H1 (cell line): ENCODE data around the gene SLC44A5. TPM values are rescaled to one million over a fixed set of nuclear protein-coding genes. Genes with fewer than 3 reads are reported as not detected.

ENCODE experiments used
- CTCF ChIA-PET: fragments of 300-600 bp; sonication (Branson Sonifier 250); formaldehyde crosslinking; loops from one replicate; lab custom pipeline; 2021; ENCODE audit not compliant: partially characterized antibody; lab: Charles Lee
- POLR2A ChIA-PET: fragments of 300-600 bp; sonication (Branson Sonifier 250); formaldehyde crosslinking; loops from one replicate; lab custom pipeline; 2021; ENCODE audit warnings: inconsistent platforms; ENCODE audit not compliant: partially characterized antibody; lab: Charles Lee
- DNase-seq, 2 experiments: peaks; one replicate each; pipeline versions ENCODE4 v3.0.0 to v3.0.0-alpha.2; 2010 to 2022; ENCODE audit warnings: low spot score in 2 of 2, low read depth in 1 of 2, mixed read lengths in 1 of 2
- FAIRE-seq: peaks from 2 replicates; lab custom pipeline; 2011; peaks lifted over from hg19 to GRCh38; lab: Jason Lieb, UNC
- H2AFZ ChIP-seq: 2 replicates; pipeline ENCODE4 v1.8.1; 2012; ENCODE audit warnings: low read length, inconsistent platforms
- H2AK5ac ChIP-seq: 2 replicates; pipeline ENCODE4 v1.6.1; 2013; ENCODE audit warnings: low read depth, low read length
- H2BK120ac ChIP-seq: replicated peaks from 2 replicates; pipeline ENCODE3; 2013; ENCODE audit warnings: low read depth, low read length, inconsistent platforms
- H2BK12ac ChIP-seq: 2 replicates; pipeline ENCODE4 v1.6.1; 2013; ENCODE audit warnings: low read depth, low read length
- H2BK15ac ChIP-seq: 2 replicates; pipeline ENCODE4 v1.6.1; 2013; ENCODE audit warnings: low read length
- H2BK20ac ChIP-seq: 2 replicates; pipeline ENCODE4 v1.6.1; 2013; ENCODE audit warnings: low read length
- H2BK5ac ChIP-seq: 2 replicates; pipeline ENCODE4 v1.6.1; 2013; ENCODE audit warnings: low read depth, low read length
- H3K14ac ChIP-seq: 2 replicates; pipeline ENCODE4 v1.6.1; 2013; ENCODE audit warnings: inconsistent platforms; ENCODE audit not compliant: insufficient read length
- H3K18ac ChIP-seq: 2 replicates; pipeline ENCODE4 v1.6.1; 2013; ENCODE audit warnings: low read length; ENCODE audit errors: extremely low read depth
- H3K23ac ChIP-seq: 2 replicates; pipeline ENCODE4 v1.6.1; 2013; ENCODE audit warnings: inconsistent platforms; ENCODE audit not compliant: insufficient read length
- H3K23me2 ChIP-seq: 2 replicates; pipeline ENCODE4 v1.6.1; 2013; ENCODE audit warnings: low read depth, low read length
- H3K27ac ChIP-seq: 2 replicates; pipeline ENCODE4 v1.6.1; 2011; ENCODE audit warnings: low read depth, low read length, inconsistent platforms
- H3K27me3 ChIP-seq, 4 experiments: replicated peaks in 1 of 4; 1 replicate in 1 of 4; 2 replicates in 3 of 4; pipeline versions ENCODE4 v1.6.1 to v1.8.1; 2011 to 2013; ENCODE audit warnings: low read length in 3 of 4, mild to moderate bottlenecking in 3 of 4, inconsistent platforms in 2 of 4, mixed read lengths in 2 of 4, moderate library complexity in 1 of 4; ENCODE audit not compliant: control insufficient read depth in 3 of 4, insufficient read depth in 3 of 4; ENCODE audit errors: extremely low read depth in 1 of 4
- H3K36me3 ChIP-seq, 4 experiments: 2 replicates each; pipeline versions ENCODE4 v1.6.1 to v1.8.1; 2011 to 2013; ENCODE audit warnings: mild to moderate bottlenecking in 4 of 4, low read length in 3 of 4, moderate library complexity in 2 of 4, control low read depth in 1 of 4, inconsistent platforms in 1 of 4; ENCODE audit not compliant: insufficient read depth in 4 of 4, control insufficient read depth in 2 of 4
- H3K4ac ChIP-seq: replicated peaks from 2 replicates; pipeline ENCODE3; 2013; ENCODE audit warnings: low read length, low read depth, mixed read lengths, inconsistent platforms; ENCODE audit not compliant: insufficient read length
- H3K4me1 ChIP-seq, 4 experiments: replicated peaks in 1 of 4; 1 replicate in 1 of 4; 2 replicates in 3 of 4; pipeline versions ENCODE4 v1.6.1 to v1.8.1; 2011 to 2013; ENCODE audit warnings: low read length in 3 of 4, inconsistent platforms in 2 of 4, mixed read lengths in 1 of 4; ENCODE audit not compliant: insufficient read depth in 4 of 4, control insufficient read depth in 3 of 4
- H3K4me2 ChIP-seq, 2 experiments: 2 replicates each; pipeline versions ENCODE4 v1.6.1 to v1.8.1; 2011 to 2013; ENCODE audit warnings: low read depth in 2 of 2, low read length in 2 of 2, control low read depth in 1 of 2, inconsistent platforms in 1 of 2, mild to moderate bottlenecking in 1 of 2; ENCODE audit not compliant: insufficient read depth in 1 of 2
- H3K4me3 ChIP-seq, 4 experiments: fragments of 200-600, 300-600 bp in 1 of 4; sonication (generic), shearing (Covaris generic), sonication (Bioruptor Twin) in 1 of 4; 2 replicates each; pipeline versions ENCODE4 v1.5.1 to v1.8.1; 2011 to 2016; ENCODE audit warnings: low read length in 4 of 4, low read depth in 3 of 4, control low read depth in 2 of 4, inconsistent platforms in 2 of 4, mild to moderate bottlenecking in 2 of 4, mixed read lengths in 1 of 4, moderate library complexity in 1 of 4; ENCODE audit not compliant: insufficient read depth in 2 of 4; ENCODE audit errors: extremely low read depth in 1 of 4
- H3K56ac ChIP-seq: replicated peaks from 2 replicates; pipeline ENCODE3; 2013; ENCODE audit warnings: low read depth, mild to moderate bottlenecking, mixed read lengths, low read length, inconsistent platforms; ENCODE audit not compliant: insufficient read length
- H3K79me1 ChIP-seq: 2 replicates; pipeline ENCODE4 v1.6.1; 2013; ENCODE audit warnings: low read depth, low read length, control low read depth
- H3K79me2 ChIP-seq, 2 experiments: 2 replicates each; pipeline versions ENCODE4 v1.6.1 to v1.8.1; 2012 to 2013; ENCODE audit warnings: low read length in 2 of 2, mild to moderate bottlenecking in 2 of 2, inconsistent platforms in 1 of 2; ENCODE audit not compliant: insufficient read depth in 2 of 2, control insufficient read depth in 1 of 2
- H3K9ac ChIP-seq, 4 experiments: replicated peaks in 1 of 4; 1 replicate in 1 of 4; 2 replicates in 3 of 4; pipeline versions ENCODE4 v1.6.1 to v1.8.1; 2011 to 2013; ENCODE audit warnings: low read depth in 3 of 4, low read length in 3 of 4, control low read depth in 2 of 4, mild to moderate bottlenecking in 2 of 4, moderate library complexity in 2 of 4, inconsistent platforms in 1 of 4; ENCODE audit errors: extremely low read depth in 1 of 4
- H3K9me3 ChIP-seq, 2 experiments: 2 replicates each; pipeline versions ENCODE4 v1.6.1 to v1.8.1; 2012 to 2013; ENCODE audit warnings: mild to moderate bottlenecking in 2 of 2, moderate library complexity in 2 of 2, control low read depth in 1 of 2, inconsistent platforms in 1 of 2, low read depth in 1 of 2, low read length in 1 of 2, mixed read lengths in 1 of 2; ENCODE audit not compliant: insufficient read depth in 2 of 2
- H4K20me1 ChIP-seq, 2 experiments: replicated peaks in 1 of 2; 2 replicates each; pipeline versions ENCODE3 to v1.8.1; 2011 to 2013; ENCODE audit warnings: inconsistent platforms in 2 of 2, low read length in 2 of 2, mild to moderate bottlenecking in 1 of 2; ENCODE audit not compliant: insufficient read depth in 2 of 2, control insufficient read depth in 1 of 2
- H4K5ac ChIP-seq: 2 replicates; pipeline ENCODE4 v1.6.1; 2013; ENCODE audit warnings: low read length, low read depth, mixed read lengths, inconsistent platforms; ENCODE audit not compliant: insufficient read length
- H4K8ac ChIP-seq: 2 replicates; pipeline ENCODE4 v1.8.0; 2013; ENCODE audit warnings: mild to moderate bottlenecking, moderate library complexity, low read length, inconsistent platforms; ENCODE audit not compliant: insufficient read depth; ENCODE audit errors: extremely low read depth
- H4K91ac ChIP-seq: replicated peaks from 2 replicates; pipeline ENCODE3; 2013; ENCODE audit warnings: low read length, mixed read lengths, inconsistent platforms; ENCODE audit not compliant: insufficient read length
- ASH2L ChIP-seq: fragments of 200-600, 300-600 bp; sonication (generic); IDR thresholded peaks from one replicate; pipeline ENCODE4 v1.7.1; 2017; ENCODE audit warnings: low read length
- CEBPB ChIP-seq: IDR thresholded peaks from 2 replicates; pipeline ENCODE4 v1.6.1; 2012; ENCODE audit warnings: low read depth, low read length
- CHD2 ChIP-seq: IDR thresholded peaks from 2 replicates; pipeline ENCODE4 v1.6.1; 2012; ENCODE audit warnings: low read length, improper control_type of control experiment
- FOSL1 ChIP-seq: IDR thresholded peaks from 2 replicates; pipeline ENCODE4 v1.6.1; 2011; ENCODE audit warnings: mild to moderate bottlenecking, low read depth, low read length, moderate library complexity; ENCODE audit not compliant: insufficient read depth
- JUND ChIP-seq: IDR thresholded peaks from 2 replicates; pipeline ENCODE4 v1.6.1; 2011; ENCODE audit warnings: mild to moderate bottlenecking, improper control_type of control experiment, low read length
- RBBP5 ChIP-seq: IDR thresholded peaks from 2 replicates; pipeline ENCODE4 v1.7.1; 2012; ENCODE audit warnings: low read depth, mild to moderate bottlenecking, inconsistent platforms, low read length, moderate library complexity, borderline replicate concordance
- RFX5 ChIP-seq: IDR thresholded peaks from 2 replicates; pipeline ENCODE4 v1.6.1; 2011; ENCODE audit warnings: low read depth, low read length, improper control_type of control experiment, borderline replicate concordance
- SIX5 ChIP-seq: IDR thresholded peaks from 2 replicates; pipeline ENCODE4 v1.6.1; 2011; ENCODE audit warnings: mild to moderate bottlenecking, low read depth, low read length
- SP4 ChIP-seq: IDR thresholded peaks from 2 replicates; pipeline ENCODE4 v1.6.1; 2012; ENCODE audit warnings: low read length, inconsistent platforms
- SRF ChIP-seq: IDR thresholded peaks from 2 replicates; pipeline ENCODE4 v1.6.1; 2011; ENCODE audit warnings: mild to moderate bottlenecking, low read depth, low read length, moderate library complexity
- WGBS, 2 experiments: shearing (Covaris generic) in 1 of 2; methylation state at CpG; one replicate each; pipeline versions ENCODE4 v1.1.6 to v1.1.7; 2013 to 2015; ENCODE audit warnings: low lambda C conversion rate in 2 of 2, mixed read lengths in 2 of 2, inconsistent platforms in 1 of 2, low coverage in 1 of 2, missing lambda C conversion rate in 1 of 2; ENCODE audit not compliant: insufficient replicate concordance in 2 of 2, insufficient coverage in 1 of 2, insufficient read length in 1 of 2; ENCODE audit errors: extremely low coverage in 1 of 2, missing lambda C conversion rate in 1 of 2; 5-methylcytosine and 5-hydroxymethylcytosine counted together
- polyA plus RNA-seq, 7 experiments: library from polyadenylated mRNA; depleted of rRNA in 3 of 7; stranded (reverse) in 5 of 7; unstranded in 2 of 7; fragments of >200 nt in 5 of 7; fragments of 200-250 nt in 2 of 7; gene quantifications; 1 replicate in 5 of 7; 2 replicates in 1 of 7; 4 replicates in 1 of 7; pipeline versions ENCODE4 v1.2.1 to v1.2.3, GENCODE V29; 2011 to 2013; ENCODE audit warnings: missing spikeins in 2 of 7, mixed read lengths in 2 of 7
- total RNA-seq: library from RNA; stranded (reverse); fragmentation: NEBNext Ultra II Directional; extraction: Animal tissue kit (Norgen Biotek cat#: 25700); gene quantifications from 2 replicates; pipeline ENCODE4 v1.2.1, GENCODE V29; 2021

SLC44A5 gene
- total and polyA plus RNA-seq, 2 of the 8 experiments (the other 6 are each of a cell fraction or from before 2014, with no cell fraction given), result 1.8 to 3.3 TPM

DNA sequence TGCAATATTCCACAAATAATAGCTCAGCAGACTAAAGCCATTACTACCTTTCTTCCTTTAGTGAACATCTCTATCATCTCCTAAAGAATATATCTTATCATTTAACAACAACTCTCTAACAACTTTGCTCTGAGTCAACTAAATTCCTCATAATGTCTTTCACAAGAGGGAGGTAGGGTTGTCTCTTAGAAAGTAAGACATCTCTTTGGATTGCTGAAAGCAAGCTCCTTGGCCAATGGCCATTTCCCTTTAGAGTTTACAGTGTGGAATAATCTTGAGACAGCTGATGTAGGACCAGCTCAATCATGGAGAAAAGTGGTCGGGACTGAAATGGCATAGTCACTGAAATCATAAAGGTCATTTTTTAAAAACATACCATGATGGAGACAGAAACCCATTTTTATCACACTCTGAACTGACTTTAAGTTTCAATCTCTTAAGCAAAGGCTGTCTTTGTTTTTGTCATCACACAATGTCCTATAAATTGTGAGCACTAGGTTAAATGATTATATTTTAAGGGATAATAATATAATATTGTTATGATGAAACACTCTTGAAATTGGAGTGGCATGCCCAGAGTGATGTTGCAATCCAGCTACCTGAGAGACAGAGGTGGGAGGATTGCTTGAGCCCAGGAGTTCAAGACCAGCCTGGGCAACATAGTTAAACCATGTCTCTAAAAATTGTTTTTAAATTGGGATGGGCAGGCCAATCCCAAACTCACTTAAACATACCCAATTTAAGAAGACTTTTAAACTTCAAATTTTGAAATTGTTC is 91.1 kb downstream of the SLC44A5 start:
- Histone ChIP-seq H3K79me2 (no peaks in the 10 kb centered on the region), H2BK12ac (no peak overlapping the region), H3K27ac (no peak overlapping the region), H4K8ac (no peak overlapping the region), H3K9ac (no peak overlapping the region), H3K4me3 (no peak overlapping the region), H3K23ac (no peak overlapping the region), H3K36me3 (no peaks in the 10 kb centered on the region), H2BK20ac (no peak overlapping the region), H4K91ac (no peak overlapping the region), H4K5ac (no peak overlapping the region), H3K9me3 (no peaks in the 10 kb centered on the region), H3K14ac (no peak overlapping the region), H3K4ac (no peak overlapping the region), H2BK5ac (no peak overlapping the region), H3K79me1 (no peaks in the 10 kb centered on the region), H3K4me2 (no peak overlapping the region), H3K18ac (no peak overlapping the region), H4K20me1 (no peaks in the 10 kb centered on the region), H3K27me3 (no peaks in the 10 kb centered on the region), H2BK15ac (no peak overlapping the region), H2BK120ac (no peak overlapping the region), H3K4me1 (no peaks in the 10 kb centered on the region), H2AFZ (no peak overlapping the region), H3K56ac (no peak overlapping the region), H3K23me2 (no peaks in the 10 kb centered on the region), H2AK5ac (no peak overlapping the region)
- 83% methylated on average over 1 of the region's 1 CpG; no CpG with 5 or more reads in 1 of the 2 experiments for WGBS, 2 experiments
- no peak for TF ChIP-seq SRF
- no peak for TF ChIP-seq SP4
- no peak for TF ChIP-seq ASH2L
- TF ChIP-seq JUND, result no peak
- no peak for TF ChIP-seq CEBPB
- no peak for TF ChIP-seq CHD2
- TF ChIP-seq RBBP5, result no peak
- TF ChIP-seq FOSL1, result no peak
- no peak for TF ChIP-seq RFX5
- TF ChIP-seq SIX5, result no peak
- CTCF ChIA-PET, result no interaction called here
- POLR2A ChIA-PET, result no interaction called here
- no peak for FAIRE-seq
- DNase-seq, result no peak
